ENCODE measurements around the gene E2F8.
A peak's percentile ranks its signal among the peaks of the same experiment; 100 is the strongest.

E2F8 gene

GRCh38 chr11:19284881-19285280, 44.1 kb upstream of the E2F8 start:
- Histone ChIP-seq H3K36me3 (ENCODE audit: insufficient read depth) (no peaks in the 10 kb centered on the region), H3K9ac (no peak overlapping the region), H3K4me1 (ENCODE audit: low read depth, poor library complexity, severe bottlenecking) (peaks cover 14% of the 10 kb centered on the region), H3K27me3 (ENCODE audit: insufficient read depth, low read depth) (no peaks in the 10 kb centered on the region), H4K20me1 (ENCODE audit: insufficient read depth) (no peaks in the 10 kb centered on the region), H3K4me3 (IDR thresholded peaks at IDR 0.05; ENCODE audit: insufficient read depth, low read depth, low read length) (no peak overlapping the region), H3K27ac (no peak overlapping the region), H2AFZ (ENCODE audit: low read depth) (no peak overlapping the region), H3K79me2 (ENCODE audit: insufficient read depth, low read depth) (no peaks in the 10 kb centered on the region), H3K4me2 (no peak overlapping the region)
- TF ChIP-seq CTCF (conservative IDR thresholded peaks at IDR 0.05; ENCODE audit: low read depth, low read length), result no peak

GRCh38 chr11:19283991-19284390, 43.2 kb upstream of the E2F8 start:
- no peak overlapping the region for H2AFZ ChIP-seq (ENCODE audit: low read depth)

GRCh38 chr11:19281555-19281954, 40.8 kb upstream of the E2F8 start:
- peak overlapping the region; percentile 58; the same call in 1 of the 2 replicates for H3K4me2 ChIP-seq
- no peak overlapping the region for H3K9ac ChIP-seq
- H2AFZ ChIP-seq (ENCODE audit: low read depth), result peak overlapping the region; percentile 56; the same call in 1 of the 2 replicates
- H3K4me1 ChIP-seq (ENCODE audit: low read depth, poor library complexity, severe bottlenecking), result peaks cover 14% of the 10 kb centered on the region
- H4K20me1 ChIP-seq (ENCODE audit: insufficient read depth), result no peaks in the 10 kb centered on the region
- H3K27me3 ChIP-seq (ENCODE audit: insufficient read depth, low read depth), result no peaks in the 10 kb centered on the region
- no peak overlapping the region for H3K4me3 ChIP-seq (IDR thresholded peaks at IDR 0.05; ENCODE audit: insufficient read depth, low read depth, low read length)
- H3K79me2 ChIP-seq (ENCODE audit: insufficient read depth, low read depth), result no peaks in the 10 kb centered on the region
- TF ChIP-seq CTCF (conservative IDR thresholded peaks at IDR 0.05; ENCODE audit: low read depth, low read length), result no peak
- H3K36me3 ChIP-seq (ENCODE audit: insufficient read depth), result no peaks in the 10 kb centered on the region
- no peak overlapping the region for H3K27ac ChIP-seq

More at GRCh38 chr11:19283991-19284390, 43.2 kb upstream of the E2F8 start:
- H3K4me2 ChIP-seq, result no peak overlapping the region
- peaks cover 14% of the 10 kb centered on the region for H3K4me1 ChIP-seq (ENCODE audit: low read depth, poor library complexity, severe bottlenecking)
- no peaks in the 10 kb centered on the region for H3K36me3 ChIP-seq (ENCODE audit: insufficient read depth)
- no peak for TF ChIP-seq CTCF (conservative IDR thresholded peaks at IDR 0.05; ENCODE audit: low read depth, low read length)
- H3K27ac ChIP-seq, result no peak overlapping the region
- H3K27me3 ChIP-seq (ENCODE audit: insufficient read depth, low read depth), result no peaks in the 10 kb centered on the region
- no peak overlapping the region for H3K9ac ChIP-seq
- H4K20me1 ChIP-seq (ENCODE audit: insufficient read depth), result no peaks in the 10 kb centered on the region
- no peaks in the 10 kb centered on the region for H3K79me2 ChIP-seq (ENCODE audit: insufficient read depth, low read depth)
- no peak overlapping the region for H3K4me3 ChIP-seq (IDR thresholded peaks at IDR 0.05; ENCODE audit: insufficient read depth, low read depth, low read length)

GRCh38 chr11:19281041-19281440, 40.3 kb upstream of the E2F8 start:
- no peak for TF ChIP-seq CTCF (conservative IDR thresholded peaks at IDR 0.05; ENCODE audit: low read depth, low read length)
- Histone ChIP-seq H3K4me2 (peak overlapping the region; percentile 58; the same call in 1 of the 2 replicates), H2AFZ (ENCODE audit: low read depth) (peak overlapping the region; percentile 56; the same call in 1 of the 2 replicates), H4K20me1 (ENCODE audit: insufficient read depth) (no peaks in the 10 kb centered on the region), H3K4me1 (ENCODE audit: low read depth, poor library complexity, severe bottlenecking) (peaks cover 14% of the 10 kb centered on the region), H3K36me3 (ENCODE audit: insufficient read depth) (no peaks in the 10 kb centered on the region), H3K4me3 (IDR thresholded peaks at IDR 0.05; ENCODE audit: insufficient read depth, low read depth, low read length) (no peak overlapping the region), H3K79me2 (ENCODE audit: insufficient read depth, low read depth) (no peaks in the 10 kb centered on the region), H3K27me3 (ENCODE audit: insufficient read depth, low read depth) (no peaks in the 10 kb centered on the region), H3K27ac (no peak overlapping the region), H3K9ac (no peak overlapping the region)
